Ramos (cell line): ENCODE data around the gene THAP8.

Experiments used
- in situ Hi-C: fragments of 300-500 bp; cut with MboI; formaldehyde crosslinking; loops from one replicate; pipeline ENCODE4 v1.14.3; 2022; ENCODE audit warnings: low sequenced_read_pairs; ENCODE audit not compliant: unreplicated experiment

Gene THAP8

DNA sequence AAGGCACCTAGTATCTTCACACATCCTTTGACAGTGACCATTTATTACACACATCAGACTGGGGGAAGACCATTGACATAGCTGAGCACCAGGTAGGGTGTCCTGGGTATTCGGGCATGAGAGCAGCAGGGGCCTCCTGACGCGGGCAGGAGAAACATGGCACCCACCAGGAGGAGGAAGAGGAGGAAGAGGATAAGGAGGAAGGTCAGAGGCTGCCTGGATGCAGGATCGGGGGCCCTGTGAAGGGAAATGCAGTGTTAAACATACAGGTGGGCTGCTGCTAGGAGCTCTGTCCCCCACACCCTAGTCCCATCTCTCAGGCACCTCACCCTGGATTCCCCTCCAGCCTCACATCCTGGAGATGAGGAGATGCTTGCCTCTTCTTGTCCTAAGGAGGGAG lies 50.8 kb downstream of the THAP8 start:
- in situ Hi-C loops, result no loop called here

- in situ Hi-C loops, result no loop called here
Measured at GRCh38 chr19:36001605-36002004, 52.5 kb downstream of the THAP8 start.

- in situ Hi-C loops, result no loop called here
Measured at GRCh38 chr19:35996777-35997176, 57.3 kb downstream of the THAP8 start.

DNA sequence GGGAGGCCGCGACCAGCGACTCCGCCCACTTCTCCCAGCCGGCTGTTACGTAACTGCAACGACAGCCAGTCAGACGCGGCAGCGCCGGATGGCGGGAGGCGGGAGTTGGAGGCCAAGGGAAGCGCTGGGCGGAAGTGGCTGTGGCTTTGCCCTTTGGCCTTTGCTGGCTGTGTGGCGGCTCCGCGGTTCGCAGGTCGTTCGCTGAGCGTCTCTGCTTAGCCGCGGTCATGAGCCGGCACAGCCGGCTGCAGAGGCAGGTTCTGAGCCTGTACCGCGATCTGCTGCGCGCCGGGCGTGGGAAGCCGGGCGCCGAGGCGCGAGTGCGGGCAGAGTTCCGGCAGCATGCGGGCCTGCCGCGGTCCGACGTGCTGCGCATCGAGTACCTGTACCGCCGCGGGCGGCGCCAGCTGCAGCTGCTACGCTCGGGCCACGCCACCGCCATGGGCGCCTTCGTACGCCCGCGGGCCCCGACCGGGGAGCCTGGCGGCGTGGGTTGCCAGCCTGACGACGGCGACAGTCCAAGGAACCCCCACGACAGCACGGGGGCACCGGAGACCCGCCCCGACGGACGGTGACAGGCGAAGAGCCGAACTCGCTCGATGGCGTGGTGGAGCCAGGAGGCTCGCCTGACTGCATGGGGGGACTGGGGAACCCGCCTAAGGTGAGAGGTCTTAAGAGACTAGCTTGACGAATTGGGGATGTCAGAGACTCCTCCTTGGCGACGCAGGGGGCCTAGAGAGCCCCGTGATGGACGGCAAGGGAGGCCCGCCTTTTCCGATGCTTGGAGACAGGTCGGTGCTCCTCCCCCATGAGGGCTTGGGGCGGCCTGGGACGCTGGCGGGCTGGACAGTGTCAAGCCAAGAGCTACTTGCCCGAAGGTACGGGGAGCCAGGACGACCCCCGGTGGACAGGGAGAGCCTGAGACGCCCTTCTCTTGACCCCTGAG lies 58.8 kb downstream of the THAP8 start, which contains the start of gene SDHAF1:
SDHAF1 (plus strand) TSS at position 141 of the 946 bp plus-strand sequence; CDS start at position 228, 87 bp downstream.
- in situ Hi-C loops, result no loop called here

DNA sequence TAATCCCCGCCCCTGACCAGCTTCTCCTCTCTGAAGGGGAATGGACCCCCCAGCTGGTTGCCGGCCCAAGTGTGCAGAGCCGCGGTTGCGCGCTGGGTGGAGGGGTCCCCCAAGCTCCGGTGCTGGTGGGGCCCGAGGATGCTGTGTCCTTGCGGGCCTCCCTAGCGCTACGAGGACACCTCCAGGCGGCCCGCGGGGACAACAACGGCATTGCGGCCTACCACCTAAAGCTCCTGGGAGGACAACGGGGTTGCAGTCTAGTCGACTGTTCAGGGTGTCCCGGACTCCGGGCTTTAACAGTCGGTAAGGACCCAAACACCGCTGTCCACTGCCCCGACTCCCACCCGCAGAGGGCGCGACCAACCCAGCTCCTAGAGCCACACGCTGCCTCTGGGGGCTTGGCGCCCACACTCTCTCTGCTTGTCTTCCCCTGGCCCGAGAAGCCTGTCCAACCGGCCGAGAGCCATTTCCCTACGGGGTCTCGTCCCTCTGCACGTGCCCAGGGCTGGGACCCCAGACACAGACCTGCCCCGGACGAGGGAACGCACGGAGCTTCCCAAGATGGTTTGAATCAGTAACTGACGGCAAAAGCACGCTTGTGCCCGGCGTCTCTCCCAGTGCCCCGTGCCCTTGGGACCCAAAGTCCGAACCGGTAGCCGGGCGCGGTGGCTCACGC lies 60.0 kb downstream of the THAP8 start:
- in situ Hi-C loops, result no loop called here

DNA sequence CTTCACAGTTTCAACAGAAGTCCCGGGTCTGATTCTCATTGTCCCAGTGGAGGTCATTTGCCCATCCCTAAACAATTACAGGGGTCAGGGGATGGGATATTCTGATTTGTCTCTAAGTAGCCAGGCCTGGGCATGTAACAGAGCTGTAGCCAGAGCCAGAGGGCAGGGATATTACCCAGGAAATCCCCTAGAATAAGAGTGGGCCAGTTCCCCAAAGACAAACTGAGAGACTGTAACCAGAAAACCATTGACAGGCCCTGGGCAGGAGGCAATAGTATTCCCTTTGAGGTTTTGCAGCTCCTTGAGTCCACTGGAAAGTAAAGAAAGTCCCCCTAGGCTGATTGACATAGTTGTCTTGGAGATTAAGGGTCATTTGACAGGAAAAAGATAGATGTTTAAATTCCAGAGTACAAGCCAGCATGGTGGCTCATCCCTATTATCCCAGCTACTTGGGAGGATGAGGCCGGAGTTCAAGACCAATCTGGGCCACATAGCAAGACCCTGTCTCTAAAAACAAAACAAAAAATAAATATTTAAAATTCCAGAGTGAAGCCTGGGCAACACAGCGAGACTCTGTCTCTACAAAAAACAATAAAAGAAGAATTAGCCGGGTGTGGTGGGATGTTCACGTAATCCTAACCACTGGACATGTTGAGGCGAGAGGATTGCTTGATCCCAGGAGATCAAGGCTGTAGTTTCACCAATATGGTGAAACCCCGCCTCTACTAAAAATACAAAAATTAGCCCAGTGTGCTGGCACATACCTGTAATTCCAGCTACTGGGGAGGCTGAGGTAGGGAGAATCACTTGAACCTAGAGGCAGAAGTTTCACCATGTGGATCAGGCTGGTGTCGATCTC lies 60.9 kb downstream of the THAP8 start:
- in situ Hi-C loops, result no loop called here

- in situ Hi-C loops, result no loop called here
Measured at GRCh38 chr19:35991731-35992450, 62.2 kb downstream of the THAP8 start.

DNA sequence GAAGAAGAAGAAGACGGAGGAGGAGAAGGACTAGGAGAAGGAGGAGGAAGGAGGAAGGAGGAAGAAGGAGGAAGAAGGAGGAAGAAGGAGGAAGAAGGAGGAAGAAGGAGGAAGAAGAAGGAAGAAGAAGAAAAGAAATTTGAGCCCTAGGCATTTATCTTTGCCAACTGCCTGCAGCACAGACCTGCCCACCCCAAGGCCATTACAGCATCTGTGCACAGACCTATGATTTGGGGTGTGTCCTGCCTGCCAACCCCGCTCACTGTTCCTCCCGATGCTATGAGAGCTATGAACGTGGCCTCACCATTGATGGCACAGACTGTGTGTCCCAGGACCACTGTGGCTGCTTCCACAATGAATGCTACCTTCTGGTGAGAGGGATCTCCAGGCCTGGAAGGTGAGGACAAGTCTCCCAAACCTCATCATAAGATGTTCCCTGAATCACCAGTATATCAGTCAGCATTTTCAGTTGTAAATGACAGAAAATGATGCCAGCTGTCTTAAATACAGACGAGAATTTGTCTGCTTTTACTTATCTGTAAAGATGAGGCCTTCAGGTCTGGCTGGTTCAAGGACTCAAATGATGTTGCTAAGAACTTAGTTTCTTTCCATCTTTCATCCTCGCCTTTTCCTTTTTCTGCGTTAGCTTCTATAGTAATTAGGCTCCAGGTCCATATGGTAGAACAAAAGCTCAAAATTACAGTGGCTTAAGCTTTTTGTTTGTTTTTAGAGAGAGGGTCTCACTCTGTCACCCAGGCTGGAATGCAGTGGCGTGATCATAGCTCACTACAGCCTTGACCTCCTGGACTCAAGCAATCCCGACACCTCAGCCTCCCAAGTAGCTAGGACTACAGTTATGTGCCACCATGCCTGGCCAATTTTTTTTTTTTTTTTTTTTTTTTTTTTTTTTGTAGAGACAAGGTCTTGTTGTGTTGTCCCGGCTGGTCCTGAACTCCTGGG lies 63.0 kb downstream of the THAP8 start:
- in situ Hi-C loops, result no loop called here

DNA sequence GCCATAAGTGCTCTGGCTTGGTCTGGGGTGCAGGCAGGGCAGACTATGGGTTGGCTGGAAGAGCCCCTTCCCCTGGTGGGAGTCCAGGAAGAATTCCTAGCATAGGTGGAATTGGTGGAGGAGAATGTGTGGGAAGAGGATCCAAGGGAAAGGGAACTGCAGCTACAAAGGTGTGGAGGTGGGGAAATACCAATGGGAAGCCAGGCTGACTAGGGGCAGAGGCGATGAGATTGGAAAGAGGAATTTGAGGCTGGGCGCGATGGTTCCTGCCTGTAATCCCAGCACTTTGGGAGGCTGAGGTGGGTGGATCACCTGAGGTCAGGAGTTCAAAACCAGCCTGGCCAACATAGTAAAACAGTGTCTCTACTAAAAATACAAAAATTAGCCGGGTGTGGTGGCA lies 63.9 kb downstream of the THAP8 start:
- in situ Hi-C loops, result no loop called here

DNA sequence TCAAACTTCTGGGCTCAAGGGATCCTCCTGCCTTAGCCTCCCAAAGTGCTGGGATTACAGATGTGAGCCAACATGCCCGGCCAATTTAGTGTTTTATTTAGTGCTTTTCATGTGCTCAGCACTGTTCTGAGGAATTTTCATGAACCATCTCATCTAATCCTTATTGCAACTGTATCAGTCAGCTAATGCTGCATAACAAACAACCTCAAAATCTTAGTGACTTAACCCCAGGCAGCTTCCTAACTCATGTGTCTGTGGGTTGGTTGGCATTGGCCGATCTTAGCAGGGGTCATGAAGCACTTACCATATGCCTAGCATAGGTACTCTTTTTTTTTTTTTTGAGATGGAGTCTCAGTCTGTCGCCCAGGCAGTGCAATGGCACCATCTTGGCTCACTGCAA lies 65.3 kb downstream of the THAP8 start:
- in situ Hi-C loops, result no loop called here

DNA sequence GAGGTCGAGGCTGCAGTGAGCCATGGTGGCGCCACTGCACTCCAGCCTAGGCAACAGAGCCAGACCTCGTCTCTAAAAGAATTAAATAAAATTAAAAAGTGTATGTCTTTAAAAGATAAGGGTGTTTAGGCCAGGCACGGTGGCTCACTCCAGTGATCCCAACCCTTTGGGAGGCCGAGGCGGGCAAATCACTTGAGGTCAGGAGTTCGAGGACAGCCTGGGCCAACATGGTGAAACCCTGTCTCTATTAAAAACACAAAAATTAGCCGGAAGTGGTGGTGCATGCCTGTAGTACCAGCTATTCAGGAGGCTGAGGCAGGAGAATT lies 66.6 kb downstream of the THAP8 start:
- in situ Hi-C loops, result no loop called here

GRCh38 chr19:35986664-35987570 lies 67.2 kb downstream of the THAP8 start:
- in situ Hi-C loops, result no loop called here

DNA sequence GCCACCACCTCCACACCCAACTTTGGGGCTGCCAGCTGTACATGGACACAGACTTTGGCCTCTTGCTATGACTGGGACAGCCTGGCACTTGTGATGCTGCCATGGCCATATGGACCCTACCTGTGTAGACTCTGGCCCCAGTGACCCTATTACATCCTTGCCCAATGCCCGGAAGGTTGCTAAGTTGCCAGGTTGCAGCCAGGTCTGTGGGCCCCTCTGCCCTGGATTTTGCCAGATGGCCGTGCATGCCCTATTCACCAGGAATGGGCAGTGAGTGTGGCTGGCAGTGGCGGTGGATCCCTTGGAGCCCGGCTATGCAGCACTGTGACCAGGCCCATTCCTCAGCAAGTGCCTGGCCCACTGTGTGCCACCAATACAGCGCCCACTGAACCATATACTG lies 68.0 kb downstream of the THAP8 start:
- in situ Hi-C loops, result no loop called here
